Retina (tissue), 1 donor: ENCODE measurements around the gene TPMT.
"Not testable (repeated sequence)": the region's sequence is repeated elsewhere in the genome, so short reads cannot be mapped to it uniquely, and the experiment has no call there.

ENCODE experiments used
- DNase-seq: peaks from one replicate; pipeline ENCODE4 v3.0.0-alpha.2; 2016

TPMT gene

DNA sequence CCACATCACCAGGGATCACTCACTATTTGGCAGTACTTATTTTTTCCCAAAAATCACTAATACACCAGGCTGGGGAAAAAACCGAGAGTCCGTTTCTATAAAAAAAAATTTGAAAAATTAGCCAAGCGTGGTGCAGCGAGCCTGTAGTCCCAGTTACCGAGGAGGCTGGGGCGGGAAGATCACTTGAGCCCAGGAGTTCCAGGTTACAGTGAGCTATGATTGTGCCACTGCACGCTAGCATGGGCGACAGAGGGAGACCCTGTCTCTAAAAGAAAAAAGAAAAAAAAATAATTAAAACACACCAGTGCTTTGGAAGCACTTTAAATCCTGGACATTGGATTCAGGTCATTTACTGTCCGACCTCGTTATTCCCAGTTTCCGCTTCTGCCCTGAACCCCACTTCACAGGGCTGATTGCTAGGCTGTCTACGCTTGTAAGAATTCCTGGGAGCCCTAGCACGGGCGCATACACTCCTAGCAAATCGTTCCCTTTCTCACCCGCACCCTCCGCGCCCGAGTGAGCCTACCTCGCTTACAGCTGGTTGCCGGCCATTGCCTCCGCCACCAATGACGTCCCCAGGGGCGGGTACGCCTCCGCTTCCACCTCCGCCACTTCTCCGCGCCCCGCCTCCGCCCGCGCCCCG lies at the start of gene TPMT:
Gene TPMT (minus strand): TSS at position 571 of the 643 bp plus-strand sequence. CDS start 5,950 bp downstream, outside the sequence.
- peak; percentile 89 for DNase-seq

DNA sequence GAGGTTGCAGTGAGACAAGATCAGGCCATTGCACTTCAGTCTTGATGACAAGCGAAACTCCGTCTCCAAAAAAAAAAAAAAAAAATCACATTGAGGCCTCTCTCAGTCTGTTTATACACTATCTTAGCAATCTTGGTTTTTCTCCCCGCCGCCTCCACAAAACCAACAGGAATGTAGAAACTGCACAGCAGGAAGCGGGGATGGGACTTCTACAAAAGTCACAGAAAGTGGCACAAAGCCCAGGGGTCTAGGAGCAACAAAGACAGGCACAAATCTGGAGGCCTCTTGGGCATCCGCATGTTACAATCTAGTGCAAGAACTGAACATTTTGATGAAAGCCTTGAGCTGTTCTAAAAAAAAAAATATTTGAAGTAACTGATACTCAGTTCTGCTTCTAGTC lies 48.9 kb upstream of the TPMT start:
- no peak for DNase-seq

GRCh38 chr6:18192026-18192425 lies 37.1 kb upstream of the TPMT start:
- DNase-seq, result no peak

- DNase-seq, result no peak
These were observed 34.3 kb upstream of the TPMT start for GRCh38 chr6:18189196-18189595.

GRCh38 chr6:18187701-18188100 lies 32.8 kb upstream of the TPMT start:
- no peak for DNase-seq

DNA sequence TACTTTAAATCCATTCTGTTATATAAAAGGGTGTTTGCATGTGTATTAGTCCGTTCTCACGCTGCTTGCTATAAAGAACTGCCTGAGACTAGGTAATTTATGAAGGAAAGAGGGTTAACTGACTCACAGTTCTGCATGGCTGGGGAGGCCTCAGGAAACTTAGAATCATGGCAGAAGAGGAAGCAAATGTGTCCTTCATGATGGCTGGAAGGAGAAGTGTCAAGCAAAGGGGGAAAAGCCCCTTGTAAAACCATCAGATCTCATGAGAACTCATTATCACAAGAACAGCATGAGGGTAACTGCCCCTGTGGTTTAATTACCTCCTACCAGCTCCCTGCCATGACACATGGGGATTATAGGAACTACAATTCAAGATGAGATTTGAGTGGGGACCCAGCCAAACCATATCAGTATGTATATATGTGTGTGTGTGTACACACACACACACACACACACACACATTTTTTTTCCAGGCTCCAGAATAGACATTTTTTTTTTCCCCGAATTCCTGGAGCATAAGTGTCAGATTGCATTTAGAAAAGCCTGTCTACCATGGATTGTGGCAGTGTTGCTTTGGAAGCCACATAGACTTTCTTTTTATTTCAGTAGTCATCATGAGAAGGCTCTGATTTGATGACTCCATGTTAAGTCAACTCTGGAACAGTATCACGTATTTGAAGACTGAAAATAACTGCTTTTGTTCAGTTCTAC lies 31.8 kb upstream of the TPMT start:
- DNase-seq, result no peak

DNA sequence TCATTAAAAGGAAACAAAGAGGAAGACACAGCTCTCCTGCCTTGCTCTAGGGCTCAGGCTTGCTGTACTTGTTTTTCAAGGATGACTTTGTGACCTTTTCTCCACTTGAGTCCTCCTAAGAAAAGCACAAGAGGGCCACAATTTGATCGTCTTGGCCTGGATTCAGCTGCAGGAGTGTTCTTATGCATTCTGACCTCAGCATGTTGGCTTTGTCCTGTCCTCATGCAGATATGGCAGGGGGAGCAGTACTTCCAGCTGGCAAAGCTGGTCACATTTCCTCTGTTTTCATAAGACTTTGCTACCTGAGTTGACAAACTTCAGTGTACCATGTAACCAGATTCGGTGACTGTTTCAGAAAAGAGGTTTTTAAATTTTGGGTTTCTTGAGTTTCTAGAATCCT lies 31.2 kb upstream of the TPMT start:
- DNase-seq, result no peak

DNA sequence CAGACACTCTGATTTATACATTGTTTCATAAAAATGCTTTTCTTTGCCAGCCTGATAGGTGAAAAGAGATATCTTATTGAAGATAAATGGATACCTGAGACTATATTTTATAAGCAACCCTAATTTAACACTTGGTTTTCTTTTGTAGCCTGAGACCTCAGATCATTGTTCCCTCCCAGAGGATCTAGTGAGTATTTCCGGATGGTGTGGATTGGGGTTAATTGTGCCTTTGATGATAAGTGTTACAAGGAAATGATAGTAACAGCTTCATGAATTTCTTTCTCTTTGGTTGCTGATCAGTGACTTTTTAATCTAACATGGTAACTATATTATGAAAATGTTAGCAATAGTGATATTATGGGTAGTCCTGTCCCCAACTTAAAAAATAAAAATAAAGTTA lies 30.7 kb upstream of the TPMT start:
- DNase-seq, result no peak

DNA sequence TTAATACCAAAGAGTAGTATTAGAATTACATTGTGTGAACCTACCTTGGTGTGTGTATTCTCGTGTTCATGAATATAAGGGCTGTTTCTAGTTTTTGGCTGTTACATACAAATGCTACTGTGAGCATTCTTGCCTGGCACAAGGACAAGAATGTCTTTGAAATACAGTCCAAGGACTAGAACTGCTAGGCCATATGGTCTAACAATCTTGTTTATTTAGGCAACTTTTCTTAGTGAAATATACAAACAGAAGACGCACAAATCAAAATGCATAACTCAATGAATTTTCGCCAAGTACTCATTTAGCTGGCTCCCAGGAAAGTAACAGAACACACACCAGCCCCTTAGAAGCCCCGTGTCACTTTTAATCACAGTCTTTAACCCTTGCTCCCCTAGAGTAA lies 28.9 kb upstream of the TPMT start:
- DNase-seq, result no peak

- no peak for DNase-seq
These were observed 27.7 kb upstream of the TPMT start for GRCh38 chr6:18182568-18182967.

- no peak for DNase-seq
These were observed 25.0 kb upstream of the TPMT start for GRCh38 chr6:18179770-18180356.

GRCh38 chr6:18178960-18179615 lies 24.2 kb upstream of the TPMT start:
- no peak for DNase-seq

DNA sequence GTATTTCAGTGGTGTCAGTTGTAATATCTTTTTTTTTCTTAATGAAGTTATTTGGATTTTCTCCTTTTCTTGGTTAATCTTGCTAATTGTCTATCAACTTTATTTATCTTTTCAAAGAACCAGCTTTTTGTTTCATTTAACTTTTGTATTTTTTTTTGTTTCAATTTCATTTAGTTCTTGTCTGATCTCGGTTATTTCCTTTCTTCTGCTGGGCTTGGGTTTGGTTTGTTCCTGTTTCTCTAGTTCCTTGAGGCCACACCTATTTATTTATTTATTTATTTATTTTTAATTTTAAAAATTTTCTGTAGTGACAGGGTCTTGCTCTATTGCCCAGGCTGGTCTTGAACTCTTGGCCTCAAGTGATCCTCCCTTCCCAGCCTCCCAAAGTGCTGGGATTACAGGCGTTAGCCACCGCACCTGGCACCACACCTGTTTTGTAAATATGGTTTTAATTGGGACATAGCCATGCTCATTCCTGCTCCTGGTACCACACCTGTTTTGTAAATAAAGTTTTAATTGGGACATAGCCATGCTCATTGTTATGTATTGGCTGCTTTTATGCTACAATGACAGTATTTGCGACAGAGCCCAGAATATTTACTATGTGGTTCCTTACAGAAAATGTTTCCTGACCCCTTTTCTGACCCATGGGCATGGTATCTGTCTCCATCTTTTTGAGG lies 22.5 kb upstream of the TPMT start:
- no peak for DNase-seq

DNA sequence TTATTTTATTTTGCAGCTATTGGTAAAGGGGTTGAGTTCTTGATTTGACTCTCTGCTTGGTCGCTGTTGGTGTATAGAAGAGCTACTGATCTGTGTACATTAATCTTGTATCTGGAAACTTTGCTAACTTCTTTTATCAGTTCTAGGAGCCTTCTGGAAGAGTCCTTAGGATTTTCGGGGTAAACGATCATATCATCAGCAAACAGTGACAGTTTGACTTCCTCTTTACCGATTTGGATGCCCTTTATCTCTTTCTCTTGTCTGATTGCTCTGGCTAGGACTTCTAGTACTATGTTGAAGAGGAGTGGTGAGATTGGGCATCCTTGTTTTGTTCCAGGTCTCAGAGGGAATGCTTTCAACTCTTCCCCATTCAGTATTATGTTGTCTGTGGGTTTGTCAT lies 21.3 kb upstream of the TPMT start:
- DNase-seq, result not testable (repeated sequence)

- DNase-seq, result no peak
These were observed 17.0 kb upstream of the TPMT start for GRCh38 chr6:18171871-18172270.

- no peak for DNase-seq
These were observed 13.4 kb upstream of the TPMT start for GRCh38 chr6:18168264-18168663.

DNA sequence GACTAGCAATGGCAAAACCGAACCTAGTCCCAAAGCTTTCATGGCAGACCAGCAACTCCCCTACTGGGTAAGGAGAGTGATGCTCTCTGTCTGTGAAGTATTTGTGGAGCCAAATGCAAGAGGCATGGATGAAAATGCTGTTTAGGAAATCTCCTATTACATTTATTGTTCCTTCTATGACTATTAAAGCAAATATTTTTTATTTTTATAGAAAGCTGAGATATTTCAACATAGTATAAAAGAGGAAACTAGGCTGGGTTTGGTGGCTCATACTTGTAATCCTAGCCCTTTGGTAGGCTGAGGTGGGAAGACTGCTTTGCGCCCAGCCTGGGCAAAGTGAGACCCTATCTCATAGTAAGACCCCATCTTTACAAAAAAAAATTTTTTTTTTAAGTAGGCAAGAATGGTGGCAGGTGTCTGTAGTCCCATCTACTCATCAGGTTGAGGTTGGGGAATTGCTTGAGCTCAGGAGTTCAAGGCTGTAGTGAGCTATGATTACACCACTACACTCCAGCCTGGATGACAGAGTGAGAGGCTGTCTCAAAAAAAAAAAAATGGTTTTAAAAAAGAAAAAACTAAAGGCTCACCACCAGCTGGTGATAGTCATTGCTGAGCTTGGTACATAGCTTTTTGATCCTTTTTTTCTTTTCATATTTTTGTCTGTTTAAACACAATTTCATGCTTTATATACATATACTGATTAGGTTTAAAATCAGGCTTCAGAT lies 11.6 kb upstream of the TPMT start:
- DNase-seq, result no peak

- no peak for DNase-seq
These were observed 10.9 kb upstream of the TPMT start for GRCh38 chr6:18165751-18166150.

GRCh38 chr6:18162401-18162800 lies 7.5 kb upstream of the TPMT start:
- DNase-seq, result no peak

DNA sequence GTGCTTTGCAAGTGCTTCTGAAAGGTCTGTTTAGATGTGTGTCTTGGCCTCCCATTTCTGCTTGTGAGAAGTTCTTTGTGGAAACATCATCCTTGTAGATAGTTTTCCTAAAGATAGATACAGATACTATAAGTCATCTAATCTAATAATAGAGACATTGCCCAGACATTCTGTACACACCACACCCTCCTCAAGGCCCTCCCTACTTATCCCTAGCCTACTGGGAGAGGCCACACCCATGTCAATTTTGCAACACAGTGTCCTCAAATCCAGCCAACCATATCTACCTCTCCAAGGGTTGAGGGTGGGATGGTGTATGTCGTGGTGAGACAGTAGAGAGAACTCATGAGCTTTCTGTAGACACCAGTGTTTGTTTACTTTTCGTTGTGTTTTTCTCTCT lies 6.6 kb upstream of the TPMT start:
- DNase-seq, result no peak

- no peak for DNase-seq
These were observed 6.0 kb upstream of the TPMT start for GRCh38 chr6:18160911-18161310.

- DNase-seq, result peak; percentile 75
These were observed 1.1 kb upstream of the TPMT start for GRCh38 chr6:18155864-18156421.
